Thoracic aorta (tissue), 2 donors: ENCODE data around the gene HPN. TPM values are rescaled to one million over a fixed set of nuclear protein-coding genes. Genes with fewer than 3 reads are reported as not detected.

Source experiments
- ATAC-seq: fragments of 150-250 bp; one replicate; pipeline ENCODE4 v1.8.0; 2017; ENCODE audit warnings: low read depth; ENCODE audit not compliant: insufficient number of reproducible peaks, low FRiP score
- DNase-seq: peaks from one replicate; pipeline ENCODE4 v3.0.0-alpha.2; 2020; ENCODE audit warnings: low spot score
- H3K27ac ChIP-seq, 2 donors: fragments of 200-600 bp; sonication (generic); 1 replicate in 1 of 2; 2 replicates in 1 of 2; pipeline ENCODE4 v1.5.1; 2016; ENCODE audit warnings: mild to moderate bottlenecking in 2 of 2, moderate library complexity in 2 of 2
- H3K27me3 ChIP-seq: fragments of 200-600 bp; sonication (generic); replicated peaks from 2 replicates; pipeline ENCODE4 v1.6.0; 2016; ENCODE audit warnings: mild to moderate bottlenecking; ENCODE audit not compliant: insufficient read depth
- H3K36me3 ChIP-seq: fragments of 200-600 bp; sonication (generic); one replicate; pipeline ENCODE4 v1.5.1; 2016
- H3K4me1 ChIP-seq, 2 donors: fragments of 200-600 bp; sonication (generic); 1 replicate in 1 of 2; 2 replicates in 1 of 2; pipeline versions ENCODE4 v1.5.1 to v1.6.0; 2016; ENCODE audit warnings: low read depth in 2 of 2, mild to moderate bottlenecking in 1 of 2; ENCODE audit not compliant: control insufficient read depth in 1 of 2
- H3K4me3 ChIP-seq: fragments of 200-600 bp; sonication (generic); 2 replicates; pipeline ENCODE4 v1.5.1; 2016; ENCODE audit warnings: mild to moderate bottlenecking
- H3K9me3 ChIP-seq: fragments of 200-600 bp; sonication (generic); 2 replicates; pipeline ENCODE4 v1.5.1; 2016
- CTCF ChIP-seq: fragments of 200-600 bp; sonication (generic); IDR thresholded peaks from one replicate; pipeline ENCODE4 v1.5.1; 2019; ENCODE audit warnings: antibody characterized with exemption
- total RNA-seq, 2 donors: library from RNA; depleted of rRNA; stranded (reverse); fragments of >200 nt; gene quantifications; one replicate each; pipeline versions ENCODE4 v1.1.0 to v1.2.3, GENCODE V29; 2016

Gene HPN
- total RNA-seq, 2 donors from 2014 or later: 0.35 to 5.4 TPM

GRCh38 chr19:35085947-35086346, 44.4 kb downstream of the HPN start:
- TF ChIP-seq CTCF: no peak

GRCh38 chr19:35086455-35086854, 44.9 kb downstream of the HPN start:
- H3K27ac ChIP-seq: no peak overlapping the region
- H3K27me3 ChIP-seq: no peaks in the 10 kb centered on the region
- H3K4me3 ChIP-seq: no peak overlapping the region
- peaks cover 0 to 5% of the 10 kb centered on the region in 2 donors for H3K4me1 ChIP-seq
- H3K36me3 ChIP-seq: no peaks in the 10 kb centered on the region
- no peaks in the 10 kb centered on the region for H3K9me3 ChIP-seq
- no peak for DNase-seq
- no peak for TF ChIP-seq CTCF
- ATAC-seq: no peak

More at GRCh38 chr19:35085947-35086346, 44.4 kb downstream of the HPN start:
- DNase-seq: no peak
- Histone ChIP-seq H3K4me3 (no peak overlapping the region), H3K27ac (no peak overlapping the region), H3K4me1 (peaks cover 0 to 3% of the 10 kb centered on the region in 2 donors), H3K27me3 (no peaks in the 10 kb centered on the region), H3K36me3 (no peaks in the 10 kb centered on the region), H3K9me3 (no peaks in the 10 kb centered on the region)
- ATAC-seq: no peak

GRCh38 chr19:35087393-35087792, 45.9 kb downstream of the HPN start:
- H3K27ac ChIP-seq: no peak overlapping the region
- peaks cover 0 to 5% of the 10 kb centered on the region in 2 donors for H3K4me1 ChIP-seq
- H3K4me3 ChIP-seq: no peak overlapping the region
- ATAC-seq (no peak), DNase-seq (no peak)
- H3K27me3 ChIP-seq: no peaks in the 10 kb centered on the region
- H3K36me3 ChIP-seq: no peaks in the 10 kb centered on the region
- TF ChIP-seq CTCF: no peak
- H3K9me3 ChIP-seq: no peaks in the 10 kb centered on the region

- DNase-seq (no peak), ATAC-seq (no peak)
- H3K4me1 ChIP-seq: peaks cover 0 to 5% of the 10 kb centered on the region in 2 donors
- no peaks in the 10 kb centered on the region for H3K9me3 ChIP-seq
- H3K27me3 ChIP-seq: no peaks in the 10 kb centered on the region
- no peak overlapping the region for H3K27ac ChIP-seq
- H3K36me3 ChIP-seq: no peaks in the 10 kb centered on the region
- TF ChIP-seq CTCF: no peak
- no peak overlapping the region for H3K4me3 ChIP-seq
These were observed 46.8 kb downstream of the HPN start for GRCh38 chr19:35088131-35088913.

GRCh38 chr19:35089554-35089953, 48.0 kb downstream of the HPN start:
- H3K9me3 ChIP-seq: no peaks in the 10 kb centered on the region
- no peak overlapping the region for H3K4me3 ChIP-seq
- ATAC-seq: no peak
- no peak for DNase-seq
- no peaks in the 10 kb centered on the region for H3K36me3 ChIP-seq
- H3K27me3 ChIP-seq: no peaks in the 10 kb centered on the region
- no peak for TF ChIP-seq CTCF
- H3K27ac ChIP-seq: no peak overlapping the region
- peaks cover 0 to 5% of the 10 kb centered on the region in 2 donors for H3K4me1 ChIP-seq
